Colon (tissue), 2 donors: Measurements from ENCODE around the gene FOXO1.
"Not testable (repeated sequence)": the region's sequence is repeated elsewhere in the genome, so short reads cannot be mapped to it uniquely, and the experiment has no call there.

Source experiments
- FAIRE-seq: peaks from 2 replicates; lab custom pipeline; 2012; peaks lifted over from hg19 to GRCh38; lab: Jason Lieb, UNC
- donor health status: control.
- donor health status: control.

FOXO1 gene

DNA sequence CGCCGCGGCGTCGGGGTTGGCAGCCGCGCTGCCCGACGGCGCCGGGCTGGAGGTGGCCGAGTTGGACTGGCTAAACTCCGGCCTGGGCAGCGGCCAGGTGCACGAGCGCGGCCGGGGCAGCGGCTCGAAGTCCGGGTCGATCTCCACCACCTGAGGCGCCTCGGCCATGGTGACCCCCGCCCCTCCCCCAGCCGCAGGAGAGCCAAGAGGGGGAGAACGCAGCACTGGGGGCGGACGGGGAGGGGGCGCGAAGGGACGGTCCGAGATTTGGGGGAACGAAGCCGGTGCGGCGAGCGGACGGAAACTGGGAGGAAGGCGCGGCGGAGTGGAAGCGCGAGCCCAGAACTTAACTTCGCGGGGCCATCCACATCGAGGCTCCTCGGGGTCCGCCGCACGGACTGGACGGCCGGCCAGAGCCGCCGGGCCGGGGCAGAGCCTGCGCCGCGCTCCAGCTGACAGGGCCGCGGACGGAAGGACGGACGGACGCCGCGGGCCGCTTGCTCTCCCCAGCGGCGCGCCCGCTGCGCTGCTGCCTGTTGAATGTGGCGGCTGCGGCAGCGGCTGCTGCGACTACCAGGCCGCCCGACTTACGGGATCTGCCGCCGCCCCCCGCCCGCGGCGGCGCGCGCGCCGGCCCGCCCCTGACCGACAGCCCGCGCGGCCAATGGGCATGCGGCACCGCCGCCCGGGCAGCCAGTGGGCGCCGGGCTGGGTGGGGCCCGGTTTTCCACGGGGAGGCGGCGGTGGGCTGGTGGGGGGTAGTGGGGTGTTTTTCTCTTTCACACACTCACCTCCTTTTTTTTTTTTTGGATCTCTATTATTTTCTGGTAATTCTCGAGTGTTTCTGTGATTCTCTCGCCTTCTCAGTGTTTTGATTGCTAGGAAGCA is at the start of gene FOXO1:
Gene FOXO1 (minus strand): TSS at position 597 of the 888 bp plus-strand sequence. CDS start 429 bp downstream, at position 168.
- no peak for FAIRE-seq

DNA sequence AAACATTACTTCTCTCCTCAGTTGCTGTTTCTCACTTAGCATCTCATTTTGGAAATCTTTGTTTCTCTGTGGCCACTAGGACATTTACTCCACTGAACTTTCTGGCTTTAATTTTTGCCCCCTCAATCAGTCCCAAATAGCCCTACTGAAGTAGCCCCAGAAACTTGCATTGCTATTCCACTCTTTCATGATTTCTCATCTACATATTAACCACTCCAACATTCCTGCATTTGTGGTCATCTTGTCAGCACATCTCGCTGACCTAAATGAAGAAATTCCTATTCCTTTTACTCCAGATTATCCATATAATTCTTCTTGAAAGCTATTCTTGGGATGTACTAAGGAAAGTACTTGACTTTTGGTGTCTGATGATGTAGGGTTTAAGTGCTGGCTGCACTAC is 48.0 kb upstream of the FOXO1 start:
- FAIRE-seq = not testable (repeated sequence)

DNA sequence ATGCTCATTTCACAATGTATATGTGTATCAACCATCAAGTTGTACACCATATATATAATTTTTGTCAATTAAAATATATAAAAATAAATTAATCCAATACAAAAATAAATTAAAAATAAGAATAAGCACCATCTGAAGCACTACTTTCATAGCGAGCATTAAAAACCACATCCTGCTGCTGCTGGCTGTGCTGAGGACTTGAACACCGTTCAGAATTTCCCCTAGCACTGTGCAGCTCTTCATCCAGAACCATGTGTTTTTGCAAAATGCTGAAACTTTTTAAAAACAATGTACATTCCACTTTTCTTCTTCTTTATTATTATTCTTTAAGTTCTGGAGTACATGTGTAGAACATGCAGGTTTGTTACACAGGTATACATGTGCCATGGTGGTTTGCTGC is 40.0 kb upstream of the FOXO1 start:
- FAIRE-seq = no peak

DNA sequence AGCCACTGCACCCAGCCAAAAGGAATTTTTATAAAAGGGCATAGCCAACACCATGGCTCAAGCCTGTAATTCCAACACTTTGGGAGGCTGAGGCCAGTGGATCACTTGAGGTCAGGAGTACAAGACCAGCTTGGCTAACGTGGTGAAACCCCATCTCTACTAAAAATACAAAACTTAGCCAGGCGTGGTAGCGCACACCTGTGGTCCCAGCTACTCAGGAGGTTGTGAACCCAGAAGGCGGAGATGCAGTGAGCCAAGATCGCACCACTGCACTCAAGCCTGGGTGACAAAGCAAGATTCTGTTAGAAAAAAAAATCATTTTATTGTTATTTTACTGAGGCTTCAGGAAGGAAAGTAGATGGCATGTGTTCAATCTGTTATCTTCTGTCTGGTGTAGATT is 31.3 kb upstream of the FOXO1 start:
- no peak for FAIRE-seq

DNA sequence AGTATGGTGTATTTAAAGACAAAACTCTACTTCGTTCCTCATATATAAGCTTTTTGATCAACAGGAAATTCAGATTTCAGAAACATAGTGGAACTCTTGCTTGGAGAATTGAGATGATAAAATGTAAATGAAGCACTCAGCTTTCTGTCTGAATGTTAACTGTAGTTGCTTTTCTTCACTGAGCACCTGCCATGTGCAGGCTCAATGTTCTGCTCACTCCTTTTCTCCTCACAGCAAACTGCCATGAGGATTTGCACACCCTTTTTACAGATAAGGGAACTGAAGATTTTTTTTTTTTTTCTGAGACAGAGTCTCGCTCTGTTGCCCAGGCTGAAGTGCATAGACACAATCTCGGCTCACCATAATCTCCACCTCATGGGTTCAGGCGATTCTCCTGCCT is 28.0 kb upstream of the FOXO1 start:
- FAIRE-seq = no peak

DNA sequence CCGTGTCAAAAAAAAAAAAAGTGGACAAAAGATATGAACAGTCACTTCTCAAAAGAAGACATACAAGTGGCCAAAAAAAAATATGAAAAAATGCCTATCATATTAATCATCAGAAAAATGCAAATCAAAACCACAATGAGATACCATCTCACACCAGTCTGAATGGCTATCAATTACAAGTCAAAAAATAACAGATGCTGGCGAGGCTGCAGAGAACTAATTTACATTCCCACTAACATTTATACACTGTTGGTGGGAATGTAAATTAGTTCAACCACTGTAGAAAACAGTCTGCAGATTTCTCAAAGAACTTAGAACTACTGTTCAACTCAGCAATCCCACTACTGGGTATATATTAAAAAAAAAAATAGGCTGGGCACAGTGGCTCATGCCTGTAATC is 26.5 kb upstream of the FOXO1 start:
- FAIRE-seq = no peak

DNA sequence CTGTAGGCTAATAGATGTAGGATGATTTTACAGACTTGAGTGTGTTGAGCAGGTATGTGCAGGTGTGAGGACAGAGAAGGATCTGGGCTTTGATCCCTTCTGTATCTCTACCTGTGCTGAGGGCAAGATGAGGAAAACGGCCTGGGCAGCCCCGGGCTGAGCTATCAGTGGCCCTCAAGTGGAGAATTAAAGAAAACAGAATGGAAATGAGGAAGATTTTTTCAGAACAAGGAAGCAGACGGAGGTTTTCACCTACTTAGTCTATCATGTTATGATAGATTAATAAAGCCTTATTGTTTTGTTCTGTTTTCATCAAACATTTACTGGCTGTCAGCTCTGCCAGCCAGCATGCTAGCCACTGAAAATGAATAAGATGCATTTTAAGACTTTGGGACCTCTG is 22.3 kb upstream of the FOXO1 start:
- no peak for FAIRE-seq

DNA sequence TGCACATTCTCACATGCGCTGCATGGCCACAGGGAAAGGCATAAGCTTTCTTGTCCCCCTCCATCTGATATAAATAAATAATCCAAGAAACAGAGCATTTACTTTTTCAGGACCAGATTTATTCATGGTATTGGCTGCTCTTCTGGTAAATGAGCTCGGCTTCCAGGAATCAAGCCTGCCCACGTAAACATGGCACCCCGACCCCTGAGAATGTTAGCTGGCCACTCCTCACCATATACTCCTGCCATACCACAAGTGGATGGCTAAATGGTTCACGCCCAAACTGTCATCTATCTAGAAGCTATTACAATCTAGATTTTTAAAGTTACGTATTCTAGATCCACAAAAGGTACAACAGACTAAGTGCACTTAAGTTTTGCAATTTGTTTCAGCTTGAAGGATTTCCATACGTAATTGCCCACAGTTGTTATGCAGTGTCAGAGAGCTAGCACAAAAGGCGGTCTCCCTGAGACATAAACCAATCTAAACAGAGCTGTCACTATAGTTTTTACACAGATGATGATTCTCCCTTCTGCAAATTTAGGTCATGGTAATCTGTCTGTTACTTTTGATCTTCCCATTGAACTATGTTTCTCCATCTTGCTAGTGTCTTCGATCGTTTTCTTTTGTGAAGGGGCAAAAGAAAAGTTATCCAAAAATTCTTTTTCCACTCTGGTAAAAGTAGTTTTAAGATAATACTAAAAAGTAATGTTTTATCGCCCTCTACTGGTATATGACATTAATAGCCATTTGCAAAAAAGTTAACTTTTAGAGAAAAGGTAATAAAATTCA is 16.2 kb upstream of the FOXO1 start:
- FAIRE-seq = no peak

DNA sequence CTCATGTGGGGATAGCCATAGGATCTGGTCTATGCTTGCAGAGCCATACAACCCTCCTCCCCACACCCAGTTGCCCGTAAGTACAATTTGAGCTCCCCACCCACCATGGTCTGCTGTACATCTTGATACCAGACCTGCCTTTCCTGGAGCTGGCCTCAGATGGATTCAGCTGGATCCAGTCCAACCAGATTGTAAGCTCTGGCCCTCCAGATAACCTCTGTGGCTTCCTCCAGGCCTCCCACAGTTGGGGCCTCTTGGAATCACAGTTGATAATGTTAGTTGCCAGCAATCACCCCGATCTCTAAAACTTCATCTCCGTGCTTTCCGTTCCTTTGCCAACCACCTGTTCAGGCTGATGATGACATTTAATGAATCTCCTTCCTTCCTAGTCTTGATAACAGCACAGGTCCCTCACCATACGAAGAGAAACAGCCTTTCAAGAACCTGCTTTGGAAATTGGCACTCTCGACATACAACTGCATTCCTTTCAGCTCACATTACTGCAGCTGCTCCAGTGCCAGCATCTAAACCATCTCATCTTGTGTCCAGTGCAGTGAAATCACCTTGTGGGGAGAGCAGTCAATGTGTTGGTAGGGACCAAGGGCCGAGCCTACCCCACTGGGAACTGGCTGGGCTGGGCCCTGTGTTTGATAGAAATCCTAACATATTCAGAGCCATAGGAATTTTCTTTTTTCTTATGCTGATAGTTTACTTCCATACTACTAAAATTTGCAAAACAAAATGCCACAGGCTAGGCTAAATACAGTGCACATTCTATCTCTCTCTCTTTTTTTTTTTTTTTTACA is 15.1 kb upstream of the FOXO1 start:
- FAIRE-seq = no peak

DNA sequence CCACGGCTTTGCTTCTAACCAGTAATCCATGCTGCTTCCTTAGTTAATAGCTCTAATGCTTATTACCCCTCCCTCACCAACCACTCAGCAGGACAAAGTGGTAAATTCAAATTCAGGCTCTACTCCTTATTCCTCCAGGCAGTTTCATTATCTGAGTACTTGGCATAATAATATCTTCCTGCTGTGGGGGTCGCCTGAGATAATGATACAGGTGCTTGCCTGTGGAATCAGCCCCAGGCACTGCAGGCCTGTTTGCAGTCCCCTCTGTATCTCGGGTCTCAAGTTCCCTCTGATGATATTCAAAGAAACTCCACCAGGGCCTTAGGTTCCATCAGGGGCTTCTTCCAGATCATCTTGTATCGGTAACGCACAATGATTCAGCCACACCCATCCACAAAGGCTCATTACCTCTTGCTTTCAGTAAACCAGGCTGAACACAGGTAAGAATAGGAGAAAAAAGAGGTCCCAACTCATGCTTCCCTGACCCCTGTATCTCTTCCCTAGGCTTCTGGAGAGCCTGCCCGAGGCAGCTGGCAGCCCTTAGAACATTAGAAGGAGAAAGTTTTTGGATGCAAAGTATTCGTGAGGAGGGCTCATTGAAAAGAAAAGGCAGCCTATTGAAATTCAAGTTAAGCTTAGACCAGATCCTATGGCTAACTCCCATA is 14.3 kb upstream of the FOXO1 start:
- FAIRE-seq = no peak

DNA sequence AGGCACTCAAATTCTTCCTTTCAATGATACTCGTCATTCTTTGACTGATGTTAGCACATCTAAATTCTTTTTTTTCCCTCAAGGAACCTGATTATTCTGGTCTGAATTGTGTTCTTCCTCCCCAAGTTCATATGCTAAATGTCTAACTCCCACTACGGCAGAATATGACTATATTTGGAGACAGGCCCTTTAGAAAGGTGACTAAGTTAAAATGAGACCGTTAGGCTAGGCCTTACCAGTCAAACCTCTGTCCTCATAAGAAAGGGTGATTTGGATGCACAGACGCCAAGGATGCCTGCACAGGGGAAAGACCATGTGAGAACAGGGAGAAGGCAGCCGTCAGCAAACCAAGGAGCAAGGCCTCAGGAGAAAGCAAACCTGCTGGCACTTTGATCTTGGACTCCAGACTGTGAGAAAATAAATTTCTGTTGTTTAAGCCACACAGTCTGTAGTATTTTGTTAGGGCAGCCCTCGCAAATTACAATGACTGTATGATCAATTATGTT is 13.1 kb upstream of the FOXO1 start:
- no peak for FAIRE-seq

DNA sequence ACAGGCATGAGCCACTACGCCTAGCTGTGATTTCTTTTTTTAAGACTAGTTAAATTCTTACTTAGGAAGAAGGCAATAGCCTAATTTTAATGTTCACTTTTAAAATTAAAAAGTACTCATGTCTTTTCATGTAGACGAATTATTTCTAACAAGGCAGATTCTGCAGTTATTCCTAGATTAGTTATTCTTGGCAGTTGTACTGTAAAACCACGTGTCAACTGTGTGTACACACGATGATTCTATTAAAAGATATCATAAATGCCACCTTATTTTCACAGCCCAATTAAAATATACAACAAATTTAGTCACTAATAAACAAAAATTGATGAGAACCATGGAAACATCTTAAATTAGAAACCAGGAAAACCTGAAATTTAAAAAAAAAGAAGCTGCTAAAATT is 10.6 kb upstream of the FOXO1 start:
- no peak for FAIRE-seq

DNA sequence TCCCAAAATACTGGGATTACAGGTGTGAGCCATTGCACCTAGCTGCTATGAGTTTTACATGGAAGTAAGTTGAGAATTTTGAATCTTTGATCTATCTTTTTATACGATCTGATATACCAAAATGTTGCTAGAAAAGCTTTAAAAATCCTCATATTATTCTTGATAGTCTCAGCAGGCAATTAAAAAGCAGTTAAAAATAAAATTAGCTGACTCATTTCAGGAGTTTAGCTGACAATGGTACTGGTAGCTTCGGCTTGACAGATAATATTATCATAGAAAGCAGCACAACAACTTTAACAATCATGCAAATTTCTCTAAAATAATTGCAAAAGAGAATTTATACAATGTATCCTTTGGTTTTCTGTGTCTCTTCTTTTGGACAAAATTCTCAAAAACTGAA is 9.6 kb upstream of the FOXO1 start:
- no peak for FAIRE-seq

DNA sequence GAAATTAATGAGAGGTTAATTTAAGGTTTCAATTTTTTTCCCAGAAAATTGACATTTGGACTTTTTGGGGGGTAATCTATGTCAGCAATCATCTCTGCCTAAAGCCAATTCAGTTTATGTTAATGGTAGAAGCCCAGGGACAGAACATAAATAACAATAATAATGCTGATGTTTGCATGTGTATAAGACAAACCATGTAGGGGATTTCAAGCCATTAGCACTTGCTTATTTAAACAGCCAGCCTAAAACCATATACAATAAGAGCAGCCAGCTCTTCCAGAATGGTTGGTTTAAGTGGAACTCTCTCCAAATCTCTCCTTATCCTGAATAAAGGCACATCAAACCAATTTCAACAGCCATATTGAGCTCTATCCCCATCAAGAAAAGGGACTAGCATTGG is 7.0 kb upstream of the FOXO1 start:
- no peak for FAIRE-seq

DNA sequence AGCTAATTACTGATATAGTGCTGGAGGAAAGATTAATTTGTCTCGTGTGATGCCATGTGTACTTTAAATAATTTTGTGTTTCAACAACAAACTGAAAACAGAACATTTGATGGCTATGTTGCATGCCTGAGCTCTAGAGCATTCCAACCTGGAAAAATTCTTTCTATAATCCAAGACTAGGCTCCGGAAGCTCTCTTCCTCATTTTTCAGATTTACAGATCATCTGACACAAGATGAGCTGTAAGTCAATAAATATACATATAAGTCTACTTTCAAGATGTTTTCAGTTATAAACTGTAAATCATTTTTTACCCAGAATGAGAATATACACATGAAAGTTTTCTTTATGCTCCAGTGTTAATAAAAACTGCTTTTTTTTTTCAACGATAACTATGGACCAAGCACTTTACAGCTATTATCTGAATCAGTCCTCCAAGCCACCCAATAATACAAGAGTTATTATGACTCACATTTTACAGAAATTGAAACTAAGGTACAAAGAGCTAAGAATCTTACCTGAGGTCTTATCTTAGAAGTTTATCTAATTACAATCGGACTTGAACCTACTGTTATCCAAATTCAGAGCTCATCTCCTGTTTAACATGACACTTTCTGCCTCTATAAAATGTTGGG is 6.4 kb upstream of the FOXO1 start:
- no peak for FAIRE-seq

DNA sequence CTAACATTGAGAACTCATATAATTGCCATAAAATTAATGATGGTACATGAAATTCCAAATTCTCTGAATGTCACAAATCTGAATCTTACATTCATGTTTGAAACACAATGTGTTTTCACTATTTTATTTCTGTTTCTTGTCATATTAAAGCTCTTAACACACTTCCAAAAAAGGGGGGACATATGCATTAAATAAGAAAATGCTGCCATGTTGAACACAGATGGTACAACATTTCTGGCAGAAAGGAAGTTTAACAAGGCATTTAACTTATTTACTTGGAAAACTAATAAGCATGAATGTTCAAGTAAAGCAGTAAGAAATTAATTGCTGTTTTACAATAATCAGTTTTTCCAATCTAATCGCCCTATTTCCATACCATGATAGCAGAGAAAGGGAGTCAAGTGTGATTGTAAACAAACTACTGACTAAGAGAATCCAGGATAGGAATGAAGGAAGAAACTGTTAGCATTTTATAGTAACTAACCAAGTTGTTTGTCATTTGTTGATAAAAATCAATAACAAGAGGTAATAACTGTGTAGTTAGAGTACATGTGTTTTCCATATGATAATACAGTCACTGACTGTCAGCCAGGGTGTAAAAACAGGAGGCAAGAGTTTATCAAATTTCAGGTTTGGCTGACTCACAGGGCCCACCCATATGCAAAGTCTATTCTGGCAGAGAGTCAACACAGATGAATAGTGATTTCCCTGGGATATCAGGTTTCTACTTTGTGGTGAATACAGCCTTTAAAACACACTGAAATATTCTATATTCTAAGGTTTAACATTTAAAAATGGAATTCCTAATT is 5.7 kb upstream of the FOXO1 start:
- FAIRE-seq = no peak

DNA sequence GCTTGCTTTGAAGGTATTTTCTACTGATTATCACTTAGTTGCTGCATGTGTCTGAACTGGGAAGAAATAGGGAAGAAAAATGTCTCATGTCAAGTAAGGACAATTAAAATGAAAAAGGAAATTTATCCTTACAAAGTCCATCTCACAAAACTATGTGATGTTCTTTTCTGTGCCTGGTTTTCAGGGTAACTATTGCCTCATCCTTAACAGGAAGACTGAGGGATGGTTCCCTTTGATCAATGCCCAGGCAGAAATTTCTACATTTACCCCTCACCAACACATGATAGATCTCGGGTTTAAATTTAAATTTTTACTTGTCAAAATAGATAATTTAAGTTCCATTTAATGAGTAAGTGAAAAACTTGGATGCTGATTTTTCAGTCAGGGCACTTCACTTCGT is 3.9 kb upstream of the FOXO1 start:
- no peak for FAIRE-seq

DNA sequence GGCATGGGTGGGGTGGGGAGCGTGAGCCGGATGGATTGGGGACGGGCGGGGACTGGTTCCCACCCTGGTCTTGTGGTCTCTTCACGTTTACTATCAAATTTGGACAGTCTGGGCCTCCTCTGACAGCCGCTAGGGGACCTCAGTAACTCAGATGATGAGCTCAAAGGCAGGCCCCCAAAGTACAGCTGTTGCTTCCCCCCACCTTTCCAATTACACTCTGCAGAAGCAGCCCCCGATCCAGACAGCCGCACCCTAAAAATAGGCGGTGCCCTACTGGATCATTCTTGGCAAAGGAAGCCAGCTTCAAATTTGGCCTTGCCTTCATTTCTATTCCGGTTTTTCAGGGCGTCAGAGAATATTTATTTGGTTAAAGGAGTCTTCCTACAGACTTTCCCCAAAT is 1.9 kb upstream of the FOXO1 start:
- no peak for FAIRE-seq

DNA sequence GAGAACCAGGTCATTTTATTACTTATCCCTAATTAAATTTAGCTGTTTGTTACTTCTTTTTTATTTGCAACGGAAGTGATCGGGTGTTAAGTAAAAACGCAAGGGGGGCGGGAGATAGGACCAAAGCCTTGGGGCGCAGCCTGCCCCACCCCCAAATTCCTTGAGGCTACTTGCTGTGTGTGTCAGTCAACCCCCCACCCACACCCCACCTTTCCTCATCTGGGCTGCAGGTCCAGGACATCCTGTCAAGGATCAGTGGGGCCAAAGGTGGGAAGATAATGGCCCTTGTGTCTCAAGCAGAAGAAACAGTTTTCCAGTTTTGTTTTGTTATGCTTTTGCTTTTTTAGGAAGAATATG is 1.2 kb upstream of the FOXO1 start:
- FAIRE-seq = no peak

DNA sequence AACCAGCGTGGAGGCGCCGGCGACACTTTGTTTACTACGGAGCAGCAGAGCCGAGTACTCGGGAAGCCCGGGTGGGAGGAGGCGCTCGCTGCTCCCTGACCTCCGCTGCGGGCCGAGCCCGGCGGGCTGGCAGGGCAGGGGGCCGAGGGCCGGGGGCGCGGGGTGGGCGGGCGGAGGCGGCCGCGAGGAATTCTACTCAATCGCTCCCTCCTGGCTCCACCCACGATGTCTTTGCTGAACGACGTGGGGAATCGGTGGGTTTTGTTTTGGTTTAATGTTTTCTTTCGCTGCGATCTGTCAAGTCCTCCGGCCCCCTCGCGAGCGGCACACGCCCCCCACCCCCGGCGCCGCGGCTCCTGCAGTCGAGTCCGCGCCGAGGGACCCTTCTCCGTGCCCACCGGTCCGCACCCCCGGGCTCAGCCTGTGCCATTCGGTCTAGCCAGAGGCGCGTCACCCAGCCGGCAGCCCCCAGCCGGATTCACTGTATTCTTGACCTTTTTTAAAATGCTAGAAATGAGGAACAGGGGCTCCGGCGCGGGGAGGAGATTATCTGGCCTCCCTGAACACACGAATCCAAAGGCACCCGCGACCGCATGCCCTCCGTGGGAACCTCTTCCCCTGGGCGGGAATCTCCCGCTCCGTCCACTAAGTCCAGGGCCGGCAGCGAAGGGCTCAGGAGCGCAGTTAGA is 636 bp upstream of the FOXO1 start:
- no peak for FAIRE-seq
